GM12872 (cell line): ENCODE measurements around the gene NAT9.

Experiments used
- TF ChIP-seq, protein P1 (sequence below): IDR thresholded peaks from 3 replicates; pipeline ENCODE4 v1.5.1; 2011; ENCODE audit warnings: low read depth, mild to moderate bottlenecking, low read length, moderate library complexity; ENCODE audit not compliant: insufficient read depth

The NAT9 gene

DNA sequence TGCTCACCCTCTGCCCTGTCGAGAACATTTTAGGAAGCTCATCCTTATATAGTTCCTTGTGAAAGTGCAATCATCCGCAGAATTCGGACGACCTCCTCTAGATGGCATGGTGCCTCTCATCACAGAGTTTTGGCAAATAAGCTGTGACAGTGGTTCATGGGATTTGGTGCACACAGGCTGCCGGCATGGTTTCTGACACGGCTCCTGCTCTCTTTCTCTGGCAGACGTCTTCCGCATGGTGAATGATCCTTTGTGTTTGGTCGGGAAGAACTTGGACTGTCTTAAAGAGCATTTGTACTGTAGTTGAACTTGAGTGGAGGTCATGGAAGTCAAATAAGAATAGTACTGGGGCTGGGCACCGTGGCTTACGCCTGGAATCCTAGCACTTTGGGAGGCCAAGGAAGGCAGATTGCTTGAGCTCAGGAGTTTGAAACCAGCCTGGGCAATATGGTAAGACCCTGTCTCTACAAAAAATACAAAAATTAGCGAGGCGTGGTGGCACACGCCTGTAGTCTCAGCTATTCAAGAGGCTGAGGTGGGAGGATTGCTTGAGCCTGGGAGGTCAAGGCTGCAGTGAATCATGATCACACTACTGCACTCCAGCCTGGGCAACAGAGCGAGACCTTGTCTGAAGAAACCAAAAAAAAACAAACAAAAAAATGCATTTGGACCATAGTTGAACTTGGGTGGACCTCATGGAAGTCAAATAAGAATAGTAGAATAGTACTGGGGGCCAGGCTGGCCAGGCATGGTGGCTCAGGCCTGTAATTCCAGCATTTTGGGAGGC lies 34.7 kb upstream of the NAT9 start:
- TF ChIP-seq, protein P1, sequence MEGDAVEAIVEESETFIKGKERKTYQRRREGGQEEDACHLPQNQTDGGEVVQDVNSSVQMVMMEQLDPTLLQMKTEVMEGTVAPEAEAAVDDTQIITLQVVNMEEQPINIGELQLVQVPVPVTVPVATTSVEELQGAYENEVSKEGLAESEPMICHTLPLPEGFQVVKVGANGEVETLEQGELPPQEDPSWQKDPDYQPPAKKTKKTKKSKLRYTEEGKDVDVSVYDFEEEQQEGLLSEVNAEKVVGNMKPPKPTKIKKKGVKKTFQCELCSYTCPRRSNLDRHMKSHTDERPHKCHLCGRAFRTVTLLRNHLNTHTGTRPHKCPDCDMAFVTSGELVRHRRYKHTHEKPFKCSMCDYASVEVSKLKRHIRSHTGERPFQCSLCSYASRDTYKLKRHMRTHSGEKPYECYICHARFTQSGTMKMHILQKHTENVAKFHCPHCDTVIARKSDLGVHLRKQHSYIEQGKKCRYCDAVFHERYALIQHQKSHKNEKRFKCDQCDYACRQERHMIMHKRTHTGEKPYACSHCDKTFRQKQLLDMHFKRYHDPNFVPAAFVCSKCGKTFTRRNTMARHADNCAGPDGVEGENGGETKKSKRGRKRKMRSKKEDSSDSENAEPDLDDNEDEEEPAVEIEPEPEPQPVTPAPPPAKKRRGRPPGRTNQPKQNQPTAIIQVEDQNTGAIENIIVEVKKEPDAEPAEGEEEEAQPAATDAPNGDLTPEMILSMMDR = no peak

DNA sequence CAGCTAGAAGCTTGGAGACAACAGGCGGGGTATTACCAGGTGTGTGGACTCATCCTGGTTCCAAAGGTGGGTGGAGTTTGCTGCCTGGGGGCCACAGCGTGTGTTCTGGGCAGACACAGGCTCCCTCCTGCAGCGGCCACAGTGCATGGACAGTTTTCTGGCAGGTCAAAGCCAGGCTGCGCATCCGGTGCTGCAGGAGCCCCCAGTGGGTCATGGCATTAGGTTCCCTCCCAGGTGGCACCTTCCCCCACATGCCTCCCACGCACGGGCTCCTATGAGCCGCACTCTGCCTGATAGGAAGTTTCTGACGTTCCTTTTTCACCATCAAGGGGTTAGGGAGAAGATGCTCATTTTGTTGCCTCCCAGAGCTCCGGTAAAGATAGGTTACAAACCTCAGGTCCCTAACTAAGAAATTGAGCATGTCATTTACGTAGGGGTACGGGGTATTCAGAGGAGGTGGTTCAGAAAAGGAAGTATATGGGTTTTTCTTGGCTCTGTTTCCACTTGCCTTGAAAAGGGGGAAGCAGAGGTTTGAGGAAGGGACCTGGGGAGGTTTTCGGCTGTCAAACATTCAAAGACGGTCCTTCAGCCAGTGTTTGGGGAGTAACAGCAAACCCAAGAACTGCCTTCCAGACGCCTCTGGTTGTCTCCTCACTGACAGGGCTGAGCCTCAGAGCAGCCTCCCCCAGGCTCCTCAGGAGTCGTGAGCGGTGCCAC lies 32.7 kb upstream of the NAT9 start:
- TF ChIP-seq, protein P1 = no peak

DNA sequence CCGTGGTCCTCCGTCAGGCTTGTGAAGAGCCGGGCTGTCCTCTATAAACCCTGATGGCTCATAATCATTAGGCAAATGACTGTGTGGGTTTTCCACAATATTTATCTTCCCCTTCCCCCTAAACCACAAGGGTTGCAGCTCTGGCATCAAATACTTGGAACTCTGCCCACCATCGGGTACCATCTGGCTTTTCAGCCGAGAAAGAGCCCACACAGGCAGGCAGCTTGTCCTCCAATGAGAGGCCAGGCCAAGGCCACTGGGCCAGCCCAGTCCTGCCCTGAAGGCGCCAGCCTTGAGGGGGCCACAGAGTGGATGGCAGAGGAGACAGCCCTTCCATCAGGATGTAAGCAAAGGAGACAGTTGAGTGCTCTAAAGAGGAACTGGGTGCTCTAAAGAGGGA lies 31.8 kb upstream of the NAT9 start:
- TF ChIP-seq, protein P1 = no peak

DNA sequence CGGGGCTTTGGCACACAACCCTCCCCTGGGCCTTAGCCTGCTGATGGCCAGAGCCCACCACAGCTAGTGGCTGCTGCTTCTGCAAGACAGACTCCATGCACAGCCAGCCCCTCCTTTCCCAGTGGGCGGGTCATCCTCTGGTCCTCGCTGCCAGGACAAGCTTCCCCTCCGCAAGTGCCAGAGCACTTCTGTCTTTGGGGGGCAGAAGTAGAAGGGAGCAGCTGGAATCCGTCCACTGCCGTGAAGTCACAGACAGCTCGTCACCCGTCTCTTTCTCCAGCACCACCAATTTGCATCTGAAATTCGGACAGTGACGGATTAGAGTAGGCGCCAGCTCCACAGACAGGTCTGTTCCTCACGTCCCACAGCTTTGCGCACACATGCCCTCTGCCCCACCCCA lies 31.3 kb upstream of the NAT9 start:
- TF ChIP-seq, protein P1 = no peak

- TF ChIP-seq, protein P1 = no peak
These were observed 30.2 kb upstream of the NAT9 start for GRCh38 chr17:74806334-74806733.

- TF ChIP-seq, protein P1 = no peak
These were observed 29.4 kb upstream of the NAT9 start for GRCh38 chr17:74805591-74805991.

- TF ChIP-seq, protein P1 = no peak
These were observed 28.5 kb upstream of the NAT9 start for GRCh38 chr17:74804683-74805082.
